Psoas muscle (tissue), 8 donors: ENCODE measurements around the gene PLXDC1. TPM values are rescaled to one million over a fixed set of nuclear protein-coding genes. Genes with fewer than 3 reads are reported as not detected.
A peak's percentile ranks its signal among the peaks of the same experiment; 100 is the strongest.

Source experiments
- ATAC-seq, 4 donors: fragments of 200-7000 bp; cut with Tn5 transposase; one replicate each; pipeline ENCODE4 v1.9.1; 2020; ENCODE audit warnings: moderate library complexity in 3 of 4, mild to moderate bottlenecking in 2 of 4
- DNase-seq, 2 donors: peaks; one replicate each; pipeline ENCODE4 v3.0.0-alpha.2; 2020
- H3K27ac ChIP-seq: fragments of 200-600 bp; one replicate; pipeline ENCODE4 v1.8.0; 2022
- H3K27me3 ChIP-seq, 3 donors: fragments of 200-600 bp in 1 of 3; one replicate each; pipeline versions ENCODE4 v1.6.1 to v1.8.0; 2013 to 2022; ENCODE audit warnings: low read length in 2 of 3, mild to moderate bottlenecking in 2 of 3, moderate library complexity in 1 of 3; ENCODE audit not compliant: insufficient read depth in 3 of 3
- H3K36me3 ChIP-seq, 2 donors: fragments of 200-600 bp in 1 of 2; one replicate each; pipeline versions ENCODE4 v1.6.1 to v1.8.0; 2013 to 2022; ENCODE audit warnings: low read depth in 1 of 2, mild to moderate bottlenecking in 1 of 2, moderate library complexity in 1 of 2; ENCODE audit not compliant: insufficient read depth in 1 of 2
- H3K4me1 ChIP-seq: fragments of 200-600 bp; one replicate; pipeline ENCODE4 v1.8.0; 2022
- H3K4me3 ChIP-seq: fragments of 200-600 bp; one replicate; pipeline ENCODE4 v1.8.0; 2022; ENCODE audit warnings: mild to moderate bottlenecking
- H3K9me3 ChIP-seq: fragments of 200-600 bp; one replicate; pipeline ENCODE4 v1.8.0; 2022
- WGBS, 3 donors: extraction: QIAGEN DNeasy Blood & Tissue Kit; methylation state at CpG; one replicate each; pipeline versions ENCODE4 v1.1.6 to v1.1.7; 2013; 5-methylcytosine and 5-hydroxymethylcytosine counted together
- intact Hi-C, 2 donors: fragments of 100-400 bp; cut with DNase I; formaldehyde crosslinking; loops; one replicate each; pipeline versions ENCODE4 v1.11.0 to v1.14.2; 2022
- polyA plus RNA-seq, 3 donors: library from polyadenylated mRNA; stranded (reverse); fragments of 200-250 nt; gene quantifications; one replicate each; pipeline ENCODE4 v1.2.3, GENCODE V29; 2013
- total RNA-seq, 4 donors: library from RNA; stranded (reverse); fragmentation: NEBNext Ultra II Directional in 2 of 4; extraction: Animal tissue kit (Norgen Biotek cat#: 25700) in 2 of 4; gene quantifications; one replicate each; pipeline versions ENCODE4 v1.2.1 to v1.2.4, GENCODE V29; 2021 to 2023
- TF ChIP-seq, protein P1 (sequence below): fragments of 200-600 bp; IDR thresholded peaks from one replicate; pipeline ENCODE4 v1.8.0; 2022; ENCODE audit warnings: antibody characterized with exemption
- donor health status: healthy with polysubstance abuse.
- donor health status: DM: no; HTN: no; CAD: no; lungs with moderate emphysema.
- donor health status: Bipolar disorder and iron deficiency.
- donor health status: healthy.
- donor health status: DM: yes; HTN: yes; CAD: no.
- donor health status: DM: no; HTN: no; CAD: no.
- donor health status: DM: no; HTN: no; CAD: no.
- donor health status: DM: yes; HTN: yes; CAD: no.

The PLXDC1 gene
- total and polyA plus RNA-seq, 7 donors, result 2.3 to 9.2 (median 3.2) TPM

DNA sequence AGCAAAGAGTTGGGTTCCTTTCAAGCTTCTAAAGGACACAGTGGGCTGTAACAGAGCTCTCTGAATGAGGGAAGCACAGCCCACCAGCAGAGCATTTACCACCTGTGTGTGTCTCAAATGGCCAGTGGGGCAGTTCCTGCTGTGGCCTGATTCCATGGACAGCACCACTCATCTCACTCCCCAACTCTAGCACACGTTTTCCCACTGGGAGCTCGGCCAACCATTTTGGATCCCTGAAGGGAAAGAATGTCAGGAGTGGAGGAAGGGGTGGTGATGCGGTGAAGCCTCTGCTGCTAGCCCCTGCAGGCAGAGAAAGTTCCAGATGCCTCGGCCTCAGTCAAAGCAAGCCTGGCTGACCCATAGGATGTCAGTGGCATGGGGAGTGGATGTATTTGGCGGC, 86.6 kb downstream of the PLXDC1 start:
- TF ChIP-seq, protein P1, sequence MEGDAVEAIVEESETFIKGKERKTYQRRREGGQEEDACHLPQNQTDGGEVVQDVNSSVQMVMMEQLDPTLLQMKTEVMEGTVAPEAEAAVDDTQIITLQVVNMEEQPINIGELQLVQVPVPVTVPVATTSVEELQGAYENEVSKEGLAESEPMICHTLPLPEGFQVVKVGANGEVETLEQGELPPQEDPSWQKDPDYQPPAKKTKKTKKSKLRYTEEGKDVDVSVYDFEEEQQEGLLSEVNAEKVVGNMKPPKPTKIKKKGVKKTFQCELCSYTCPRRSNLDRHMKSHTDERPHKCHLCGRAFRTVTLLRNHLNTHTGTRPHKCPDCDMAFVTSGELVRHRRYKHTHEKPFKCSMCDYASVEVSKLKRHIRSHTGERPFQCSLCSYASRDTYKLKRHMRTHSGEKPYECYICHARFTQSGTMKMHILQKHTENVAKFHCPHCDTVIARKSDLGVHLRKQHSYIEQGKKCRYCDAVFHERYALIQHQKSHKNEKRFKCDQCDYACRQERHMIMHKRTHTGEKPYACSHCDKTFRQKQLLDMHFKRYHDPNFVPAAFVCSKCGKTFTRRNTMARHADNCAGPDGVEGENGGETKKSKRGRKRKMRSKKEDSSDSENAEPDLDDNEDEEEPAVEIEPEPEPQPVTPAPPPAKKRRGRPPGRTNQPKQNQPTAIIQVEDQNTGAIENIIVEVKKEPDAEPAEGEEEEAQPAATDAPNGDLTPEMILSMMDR, result no peak
- 62 to 72% (median 69%) methylated on average over 5 of the region's 5 CpGs for WGBS, 3 donors
- Histone ChIP-seq H3K27ac (no peak overlapping the region), H3K4me3 (no peak overlapping the region), H3K27me3 (no peaks in the 10 kb centered on the region), H3K4me1 (no peaks in the 10 kb centered on the region), H3K36me3 (no peaks in the 10 kb centered on the region), H3K9me3 (no peaks in the 10 kb centered on the region)
- intact Hi-C loops, result loop anchor here in 1 of 2 donors (5.0 kb wide), 1 partner anchor 87 kb away; the partner anchor contains the start of gene PLXDC1
- no peak for ATAC-seq
- no peak for DNase-seq

DNA sequence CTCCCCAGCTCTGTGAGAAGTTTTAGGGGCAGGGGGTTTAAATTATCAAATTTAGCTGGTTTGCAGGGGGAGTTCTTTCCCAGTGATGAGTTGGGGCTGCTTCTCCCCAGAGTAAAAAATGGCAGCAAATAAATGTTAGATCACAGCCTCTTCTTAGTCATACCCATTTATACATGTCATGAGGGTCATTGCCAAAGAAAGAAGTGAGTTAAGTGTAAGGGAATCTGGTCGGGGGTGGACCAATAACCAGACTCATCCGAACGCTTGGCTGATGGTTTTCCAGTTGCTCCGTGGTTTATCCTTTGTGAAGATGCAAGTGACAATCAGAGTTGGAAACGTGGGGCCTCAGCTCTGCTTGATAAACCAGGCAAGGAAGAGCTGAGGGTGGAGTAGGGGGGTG, 87.1 kb downstream of the PLXDC1 start:
- ATAC-seq (peak; percentile 60 to 69 (median 64)), DNase-seq (no peak)
- Histone ChIP-seq H3K27me3 (no peaks in the 10 kb centered on the region), H3K9me3 (no peaks in the 10 kb centered on the region), H3K4me1 (no peaks in the 10 kb centered on the region), H3K36me3 (no peaks in the 10 kb centered on the region), H3K27ac (no peak overlapping the region), H3K4me3 (no peak overlapping the region)
- intact Hi-C loops, result no loop called here
- TF ChIP-seq, protein P1, result no peak
- whole genome bisulfite sequencing, 3 donors, result 28 to 59% (median 43%) methylated on average over 5 of the region's 5 CpGs

DNA sequence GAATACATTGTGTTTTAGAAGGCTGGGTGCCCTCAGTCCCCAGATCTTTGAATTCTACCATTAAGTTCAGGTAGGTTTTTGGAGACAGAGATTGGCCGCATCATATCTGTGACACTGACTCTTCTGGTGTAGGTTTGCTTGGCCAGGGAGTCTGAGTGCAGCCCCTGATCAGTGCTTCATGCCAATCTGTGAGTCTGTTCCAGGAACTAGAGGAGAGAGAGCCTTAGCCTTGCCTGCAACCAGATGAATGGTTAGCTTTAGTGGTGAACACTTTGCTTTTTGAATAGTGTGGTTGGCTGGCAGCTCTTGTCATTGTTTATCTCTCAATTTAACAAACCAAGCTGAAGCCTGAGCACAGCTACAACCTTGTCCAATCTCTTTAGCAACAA, 87.8 kb downstream of the PLXDC1 start:
- H3K4me1 ChIP-seq, result no peaks in the 10 kb centered on the region
- no peak overlapping the region for H3K27ac ChIP-seq
- TF ChIP-seq, protein P1, result no peak
- no peaks in the 10 kb centered on the region for H3K9me3 ChIP-seq
- intact Hi-C loops, result no loop called here
- ATAC-seq (no peak), DNase-seq (no peak)
- no peaks in the 10 kb centered on the region for H3K36me3 ChIP-seq
- no peaks in the 10 kb centered on the region for H3K27me3 ChIP-seq
- no peak overlapping the region for H3K4me3 ChIP-seq
- 82 to 85% (median 84%) methylated on average over 1 of the region's 1 CpG for whole genome bisulfite sequencing, 3 donors

DNA sequence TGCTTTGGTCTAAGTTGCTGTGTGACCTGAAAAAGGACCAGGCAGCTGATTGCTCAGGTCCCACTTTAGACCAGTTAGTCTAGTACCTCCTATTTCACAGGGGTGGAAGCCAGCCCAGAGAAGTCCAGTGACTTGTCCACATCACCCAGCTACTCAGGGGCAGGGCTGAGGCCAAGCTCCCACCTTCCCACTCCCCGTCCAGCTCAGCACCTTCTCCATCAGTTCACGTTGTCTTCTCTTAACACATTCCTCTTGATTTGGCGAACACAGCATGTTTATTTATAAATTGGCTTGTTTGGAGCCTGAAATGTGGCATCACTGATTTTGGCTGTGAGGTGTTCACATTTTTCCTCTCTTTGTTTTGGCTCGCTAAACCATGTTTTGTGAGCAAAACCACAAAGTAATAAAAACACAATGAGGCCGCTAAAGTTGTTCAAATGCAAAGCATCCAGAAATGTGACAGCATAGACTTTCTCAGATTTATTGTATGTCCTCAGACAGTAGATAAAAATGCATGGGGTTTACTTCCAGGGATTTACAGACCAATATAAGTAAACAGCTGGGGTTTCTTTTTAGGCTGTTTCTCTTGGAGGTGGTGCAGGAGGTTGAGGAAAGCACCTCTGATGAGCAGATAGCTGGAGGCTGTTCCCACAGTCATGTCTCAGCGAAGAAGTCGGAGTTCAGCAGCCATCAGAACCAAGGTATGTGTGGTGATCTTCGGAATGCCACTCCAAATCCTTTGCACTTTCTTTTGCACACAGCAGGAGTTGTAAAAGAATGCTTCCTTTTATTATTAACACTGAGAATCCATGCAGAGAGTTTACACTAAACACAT, 88.4 kb downstream of the PLXDC1 start:
- 45 to 74% (median 47%) methylated on average over 8 of the region's 8 CpGs for WGBS, 3 donors
- no peaks in the 10 kb centered on the region for H3K36me3 ChIP-seq
- H3K4me3 ChIP-seq, result no peak overlapping the region
- DNase-seq (no peak), ATAC-seq (no peak)
- no peak overlapping the region for H3K27ac ChIP-seq
- TF ChIP-seq, protein P1, result no peak
- H3K9me3 ChIP-seq, result no peaks in the 10 kb centered on the region
- no peaks in the 10 kb centered on the region for H3K4me1 ChIP-seq
- intact Hi-C loops, result no loop called here
- no peaks in the 10 kb centered on the region for H3K27me3 ChIP-seq
